Esophagus muscularis mucosa (tissue), 3 donors: ENCODE results near the gene GNA12.

Source experiments
- CTCF ChIP-seq, 3 experiments: fragments of 200-600 bp in 2 of 3; fragments of 450-650 bp in 1 of 3; sonication (generic) in 2 of 3; IDR thresholded peaks; one replicate each; pipeline ENCODE4 v1.5.1; 2017 to 2019; ENCODE audit warnings: antibody characterized with exemption in 3 of 3, mild to moderate bottlenecking in 2 of 3, moderate library complexity in 1 of 3
- POLR2A ChIP-seq: fragments of 450-650 bp; IDR thresholded peaks from one replicate; pipeline ENCODE4 v1.6.1; 2017; ENCODE audit warnings: antibody characterized with exemption, moderate library complexity, mild to moderate bottlenecking, low read depth

GRCh38 chr7:2729893-2730716 is 114.0 kb downstream of the GNA12 start:
- TF ChIP-seq CTCF (IDR thresholded peaks at IDR 0.05) (no peak), POLR2A (no peak)
